Suprapubic skin (tissue), 4 donors: Measurements from ENCODE around the gene ADAMTSL2. TPM values are rescaled to one million over a fixed set of nuclear protein-coding genes. Genes with fewer than 3 reads are reported as not detected.

Source experiments
- DNase-seq, 2 donors: peaks; one replicate each; pipeline ENCODE4 v3.0.0-alpha.2; 2019; ENCODE audit warnings: low spot score in 2 of 2
- H3K27ac ChIP-seq: fragments of 200-600 bp; sonication (generic); one replicate; pipeline ENCODE4 v1.5.1; 2019
- H3K27me3 ChIP-seq: fragments of 200-600 bp; sonication (generic); one replicate; pipeline ENCODE4 v1.5.1; 2019
- H3K36me3 ChIP-seq: fragments of 200-600 bp; sonication (generic); one replicate; pipeline ENCODE4 v1.5.1; 2019
- H3K4me1 ChIP-seq: fragments of 200-600 bp; sonication (generic); one replicate; pipeline ENCODE4 v1.5.1; 2019
- H3K4me3 ChIP-seq: fragments of 200-600 bp; sonication (generic); one replicate; pipeline ENCODE4 v1.5.1; 2019; ENCODE audit warnings: mild to moderate bottlenecking
- H3K9me3 ChIP-seq: fragments of 200-600 bp; sonication (generic); one replicate; pipeline ENCODE4 v1.5.1; 2019
- EP300 ChIP-seq: sonication (generic); formaldehyde crosslinking; IDR thresholded peaks from one replicate; pipeline ENCODE4 v1.6.1; 2017; ENCODE audit warnings: antibody characterized with exemption
- POLR2A ChIP-seq, 2 donors: fragments of 450-650 bp; IDR thresholded peaks; one replicate each; pipeline ENCODE4 v1.6.1; 2017; ENCODE audit warnings: antibody characterized with exemption in 2 of 2, mild to moderate bottlenecking in 2 of 2, moderate library complexity in 2 of 2
- POLR2AphosphoS5 ChIP-seq, 3 donors: sonication (generic); formaldehyde crosslinking; IDR thresholded peaks; one replicate each; pipeline ENCODE4 v1.6.1; 2017; ENCODE audit warnings: antibody characterized with exemption in 3 of 3
- WGBS: methylation state at CpG from one replicate; pipeline ENCODE4 v1.1.5; 2018; 5-methylcytosine and 5-hydroxymethylcytosine counted together
- total RNA-seq, 4 donors: library from RNA; depleted of rRNA; stranded (reverse); fragments of >200 nt; gene quantifications; one replicate each; pipeline ENCODE4 v1.1.0, GENCODE V29; 2016
- TF ChIP-seq, protein P1 (sequence below), 2 donors: fragments of 200-600 bp in 1 of 2; fragments of 450-650 bp in 1 of 2; sonication (generic) in 1 of 2; IDR thresholded peaks; one replicate each; pipeline ENCODE4 v1.5.1; 2016 to 2019; ENCODE audit warnings: antibody characterized with exemption in 2 of 2, mild to moderate bottlenecking in 1 of 2, moderate library complexity in 1 of 2

The ADAMTSL2 gene
- total RNA-seq, 4 donors from 2014 or later = 0.16 to 0.85 (median 0.46) TPM

GRCh38 chr9:133515240-133515610 is 19.3 kb upstream of the ADAMTSL2 start:
- WGBS = 78% methylated on average over 8 of the region's 10 CpGs
- DNase-seq = no peak

GRCh38 chr9:133515615-133516255 is 18.8 kb upstream of the ADAMTSL2 start:
- no peaks in the 10 kb centered on the region for H3K27me3 ChIP-seq
- no peaks in the 10 kb centered on the region for H3K9me3 ChIP-seq
- no peak for DNase-seq
- no peak overlapping the region for H3K4me3 ChIP-seq
- 93% methylated on average over 14 of the region's 17 CpGs for WGBS
- no peak overlapping the region for H3K27ac ChIP-seq
- no peak for TF ChIP-seq EP300
- H3K4me1 ChIP-seq = peaks cover 15% of the 10 kb centered on the region
- no peaks in the 10 kb centered on the region for H3K36me3 ChIP-seq

More at GRCh38 chr9:133515240-133515610, 19.3 kb upstream of the ADAMTSL2 start:
- Histone ChIP-seq H3K4me3 (no peak overlapping the region), H3K27ac (no peak overlapping the region), H3K27me3 (no peaks in the 10 kb centered on the region), H3K36me3 (no peaks in the 10 kb centered on the region), H3K9me3 (no peaks in the 10 kb centered on the region), H3K4me1 (peaks cover 15% of the 10 kb centered on the region)
- TF ChIP-seq, protein P1, sequence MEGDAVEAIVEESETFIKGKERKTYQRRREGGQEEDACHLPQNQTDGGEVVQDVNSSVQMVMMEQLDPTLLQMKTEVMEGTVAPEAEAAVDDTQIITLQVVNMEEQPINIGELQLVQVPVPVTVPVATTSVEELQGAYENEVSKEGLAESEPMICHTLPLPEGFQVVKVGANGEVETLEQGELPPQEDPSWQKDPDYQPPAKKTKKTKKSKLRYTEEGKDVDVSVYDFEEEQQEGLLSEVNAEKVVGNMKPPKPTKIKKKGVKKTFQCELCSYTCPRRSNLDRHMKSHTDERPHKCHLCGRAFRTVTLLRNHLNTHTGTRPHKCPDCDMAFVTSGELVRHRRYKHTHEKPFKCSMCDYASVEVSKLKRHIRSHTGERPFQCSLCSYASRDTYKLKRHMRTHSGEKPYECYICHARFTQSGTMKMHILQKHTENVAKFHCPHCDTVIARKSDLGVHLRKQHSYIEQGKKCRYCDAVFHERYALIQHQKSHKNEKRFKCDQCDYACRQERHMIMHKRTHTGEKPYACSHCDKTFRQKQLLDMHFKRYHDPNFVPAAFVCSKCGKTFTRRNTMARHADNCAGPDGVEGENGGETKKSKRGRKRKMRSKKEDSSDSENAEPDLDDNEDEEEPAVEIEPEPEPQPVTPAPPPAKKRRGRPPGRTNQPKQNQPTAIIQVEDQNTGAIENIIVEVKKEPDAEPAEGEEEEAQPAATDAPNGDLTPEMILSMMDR (IDR thresholded peaks at IDR 0.05) = no peak
- TF ChIP-seq POLR2A (IDR thresholded peaks at IDR 0.05) (no peak), EP300 (no peak), POLR2AphosphoS5 (IDR thresholded peaks at IDR 0.05) (no peak)

DNA sequence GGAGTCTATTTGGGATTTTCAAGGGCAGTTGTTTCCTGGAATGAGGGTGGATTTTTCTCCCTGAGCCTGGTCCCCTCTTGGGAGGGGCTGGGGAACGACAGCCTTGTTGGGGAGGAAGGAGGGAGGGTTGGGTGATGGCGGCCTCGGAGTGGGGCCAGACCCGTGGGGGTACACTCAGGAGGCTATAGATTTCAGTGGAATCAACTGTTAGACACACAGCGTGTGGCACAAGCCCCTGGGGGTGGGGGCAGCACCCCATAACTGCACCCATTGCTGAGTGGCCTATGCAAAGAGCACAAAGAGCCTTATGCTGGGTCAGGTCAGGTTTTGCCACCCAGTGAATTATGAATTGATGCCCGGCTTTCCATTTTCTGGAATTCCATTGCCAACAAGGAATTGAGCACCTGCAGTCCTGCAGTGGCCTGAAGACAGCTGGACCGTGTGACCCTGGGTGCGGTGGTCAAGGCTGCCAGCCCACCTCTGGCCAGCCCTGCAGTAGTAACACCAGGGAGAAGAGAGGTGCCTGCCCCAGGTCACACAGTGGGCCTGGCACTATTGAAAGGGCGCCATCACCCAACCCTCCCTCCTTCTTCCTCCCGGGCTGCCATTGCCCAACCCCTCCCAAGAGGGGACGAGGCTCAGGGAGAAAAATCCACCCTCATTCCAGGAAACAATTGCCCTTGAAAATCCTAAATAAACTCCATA is 18.1 kb upstream of the ADAMTSL2 start:
- TF ChIP-seq POLR2A (IDR thresholded peaks at IDR 0.05) = no peak
- no peak for TF ChIP-seq EP300
- TF ChIP-seq, protein P1 (IDR thresholded peaks at IDR 0.05) = no peak
- TF ChIP-seq POLR2AphosphoS5 (IDR thresholded peaks at IDR 0.05) = no peak
- Histone ChIP-seq H3K4me1 (peaks cover 15% of the 10 kb centered on the region), H3K36me3 (no peaks in the 10 kb centered on the region), H3K4me3 (no peak overlapping the region), H3K9me3 (no peaks in the 10 kb centered on the region), H3K27me3 (no peaks in the 10 kb centered on the region), H3K27ac (no peak overlapping the region)
- 80% methylated on average over 10 of the region's 11 CpGs for WGBS
- no peak for DNase-seq

GRCh38 chr9:133516961-133517350 is 17.5 kb upstream of the ADAMTSL2 start:
- Histone ChIP-seq H3K9me3 (no peaks in the 10 kb centered on the region), H3K4me3 (no peak overlapping the region), H3K36me3 (no peaks in the 10 kb centered on the region), H3K27me3 (no peaks in the 10 kb centered on the region), H3K27ac (no peak overlapping the region), H3K4me1 (peaks cover 15% of the 10 kb centered on the region)
- no CpG with 5 or more reads among the region's 9 CpGs for WGBS
- TF ChIP-seq, protein P1 (IDR thresholded peaks at IDR 0.05) = no peak
- TF ChIP-seq POLR2AphosphoS5 (IDR thresholded peaks at IDR 0.05) (no peak), EP300 (no peak), POLR2A (IDR thresholded peaks at IDR 0.05) (no peak)
- DNase-seq = no peak

DNA sequence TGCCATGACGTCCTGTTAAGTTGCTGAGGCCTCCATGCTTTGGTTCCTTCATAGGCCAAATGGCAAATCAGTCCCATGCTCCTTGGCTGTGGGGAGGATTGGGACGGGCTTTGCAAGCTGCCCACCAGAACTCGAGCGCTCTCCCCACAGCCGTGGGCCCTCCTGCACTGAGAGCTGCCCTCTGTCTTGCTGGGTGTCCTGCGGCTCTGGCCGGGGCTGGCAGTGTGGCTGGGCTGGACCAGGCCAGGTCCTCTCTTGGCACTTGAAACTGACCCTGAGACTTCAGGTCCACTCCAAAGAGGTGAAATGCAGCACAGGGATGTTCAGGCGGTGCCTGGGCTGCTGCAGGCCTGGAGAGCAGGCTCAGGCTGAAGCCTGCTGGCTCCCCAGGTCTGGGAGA is 16.8 kb upstream of the ADAMTSL2 start:
- WGBS = 79% methylated on average over 7 of the region's 8 CpGs
- Histone ChIP-seq H3K4me3 (no peak overlapping the region), H3K4me1 (peaks cover 15% of the 10 kb centered on the region), H3K36me3 (no peaks in the 10 kb centered on the region), H3K27me3 (no peaks in the 10 kb centered on the region), H3K27ac (no peak overlapping the region), H3K9me3 (no peaks in the 10 kb centered on the region)
- DNase-seq = no peak
- TF ChIP-seq POLR2AphosphoS5 (IDR thresholded peaks at IDR 0.05) (no peak), POLR2A (IDR thresholded peaks at IDR 0.05) (no peak), EP300 (no peak)
- TF ChIP-seq, protein P1 (IDR thresholded peaks at IDR 0.05) = no peak
